ENCODE results near the gene MYO10. TPM values are rescaled to one million over a fixed set of nuclear protein-coding genes. Genes with fewer than 3 reads are reported as not detected.

MYO10 gene
- total and polyA plus RNA-seq, 2 of the 8 experiments (the other 6 are each of a cell fraction or from before 2014, with no cell fraction given), result 21.5 to 107 TPM

DNA sequence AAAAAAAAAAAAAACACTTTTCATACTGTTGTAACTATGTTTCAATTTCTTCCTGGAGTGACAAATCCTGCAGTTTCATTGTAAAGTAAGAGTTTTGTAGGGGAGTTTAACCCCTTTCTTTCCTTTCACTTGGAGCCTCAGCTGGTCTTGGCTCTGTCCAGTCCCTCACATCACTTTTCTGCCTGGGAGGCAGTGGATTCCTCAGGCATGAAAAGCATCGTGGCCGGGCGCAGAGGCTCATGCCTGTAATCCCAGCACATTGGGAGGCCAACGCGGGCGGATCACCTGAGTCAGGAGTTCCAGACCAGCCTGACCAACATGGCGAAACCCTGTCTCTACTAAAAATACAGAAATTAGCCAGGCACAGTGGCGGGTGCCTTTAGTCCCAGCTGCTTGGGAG is 45.6 kb upstream of the MYO10 start (continued):
- TF ChIP-seq JUN (IDR thresholded peaks at IDR 0.05; ENCODE audit: low read depth, low read length), result no peak
